SKM-1 treated with dmso at 0.1 percent for 144 hours (cell line): ENCODE measurements around the gene DCAF11.

ENCODE experiments used
- DNase-seq: peaks from one replicate; lab custom pipeline; 2025; ENCODE audit not compliant: unreplicated experiment; lab: John Stamatoyannopoulos, UW

DCAF11 gene

DNA sequence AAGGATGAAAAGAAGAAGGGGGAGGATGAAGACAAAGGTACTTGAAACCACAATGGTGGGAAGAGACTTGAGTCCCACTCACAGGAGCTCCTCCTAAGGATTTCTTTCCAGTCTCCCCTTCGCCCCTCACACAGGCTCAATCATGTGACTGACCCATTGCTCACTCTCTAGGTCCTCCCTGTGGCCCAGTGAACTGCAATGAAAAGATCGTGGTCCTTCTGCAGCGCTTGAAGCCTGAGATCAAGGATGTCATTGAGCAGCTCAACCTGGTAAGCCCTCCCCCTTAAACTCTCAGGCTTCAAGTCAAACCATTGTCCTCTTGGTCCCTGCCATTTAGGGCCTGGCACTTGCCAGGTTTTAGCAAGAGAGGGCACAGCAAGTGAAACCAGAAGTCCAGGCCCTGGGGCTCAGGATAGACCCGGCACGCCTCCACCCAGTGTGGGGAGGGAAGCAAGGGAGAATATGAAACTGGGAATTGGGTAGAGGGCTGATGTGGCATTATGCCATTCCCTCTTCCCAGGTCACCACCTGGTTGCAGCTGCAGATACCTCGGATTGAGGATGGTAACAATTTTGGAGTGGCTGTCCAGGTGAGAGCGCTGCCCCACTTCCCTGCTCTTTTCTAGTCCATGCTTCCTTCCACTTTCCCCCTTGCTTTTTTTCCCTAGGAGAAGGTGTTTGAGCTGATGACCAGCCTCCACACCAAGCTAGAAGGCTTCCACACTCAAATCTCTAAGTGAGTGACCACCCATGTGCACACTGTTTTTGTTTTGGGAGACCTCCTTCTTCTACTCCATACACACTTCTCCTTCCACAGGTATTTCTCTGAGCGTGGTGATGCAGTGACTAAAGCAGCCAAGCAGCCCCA lies 23.2 kb downstream of the DCAF11 start:
- no peak for DNase-seq

DNA sequence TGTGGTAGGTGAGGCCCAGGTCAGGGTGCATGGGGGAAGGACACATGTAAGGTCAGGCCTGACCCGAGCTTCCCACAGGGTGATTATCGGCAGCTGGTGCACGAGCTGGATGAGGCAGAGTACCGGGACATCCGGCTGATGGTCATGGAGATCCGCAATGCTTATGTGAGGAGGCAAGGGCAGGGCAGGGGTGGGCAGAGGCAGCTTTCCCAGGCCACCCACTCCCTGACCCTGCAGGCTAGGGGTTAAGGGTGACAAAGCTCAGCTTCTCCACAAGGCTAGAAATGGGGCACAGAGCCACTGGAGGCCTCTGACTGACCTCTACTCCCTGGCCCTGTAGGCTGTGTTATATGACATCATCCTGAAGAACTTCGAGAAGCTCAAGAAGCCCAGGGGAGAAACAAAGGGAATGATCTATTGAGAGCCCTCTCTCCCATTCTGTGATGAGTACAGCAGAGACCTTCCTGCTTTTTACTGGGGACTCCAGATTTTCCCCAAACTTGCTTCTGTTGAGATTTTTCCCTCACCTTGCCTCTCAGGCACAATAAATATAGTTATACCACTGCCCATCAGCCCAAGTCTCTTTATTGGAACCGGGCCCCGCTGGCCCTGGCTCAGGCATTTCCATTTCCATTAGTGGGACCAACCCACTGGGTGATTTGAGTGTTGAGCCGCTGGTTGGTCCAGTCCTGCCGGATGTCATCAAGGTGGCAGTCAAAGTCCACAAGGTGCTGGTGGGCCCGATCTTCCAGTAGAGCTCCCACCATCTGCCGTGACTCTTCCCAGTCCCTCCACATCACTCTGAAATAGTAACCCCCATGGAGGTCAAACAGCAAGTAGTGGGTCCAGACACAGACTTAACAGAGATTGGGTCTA lies 24.1 kb downstream of the DCAF11 start:
- no peak for DNase-seq

DNA sequence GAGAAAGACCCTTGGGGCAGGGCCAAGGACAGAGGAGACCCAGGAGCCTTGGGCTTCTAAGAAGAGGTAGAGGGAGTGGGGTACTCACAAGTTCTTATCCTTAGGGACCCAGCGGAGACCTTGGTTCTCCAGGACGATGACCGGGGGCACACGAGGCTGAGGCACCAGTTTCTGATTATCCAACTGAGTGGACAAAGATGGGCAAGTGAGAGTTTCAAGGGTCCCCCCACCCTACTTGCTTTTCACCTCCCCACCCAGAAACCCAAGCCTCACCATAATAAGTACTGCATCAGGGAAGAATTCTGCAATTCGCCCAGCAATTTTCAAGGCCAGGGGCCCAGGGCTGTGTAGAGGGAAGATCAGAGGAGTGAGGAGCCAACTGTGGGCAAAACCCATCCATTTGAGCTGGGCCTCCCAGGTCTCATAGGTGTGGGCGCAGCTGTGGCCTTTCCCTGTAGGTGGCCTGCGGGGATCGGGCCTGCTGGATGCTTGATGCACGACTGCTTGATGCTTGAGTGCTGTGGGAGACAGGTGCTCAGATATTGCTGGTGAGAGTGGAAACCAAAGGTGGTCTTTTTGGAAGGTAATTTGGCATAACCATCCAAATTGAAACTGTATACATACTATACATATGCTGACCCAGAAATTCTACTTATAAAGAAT lies 24.8 kb downstream of the DCAF11 start:
- DNase-seq = no peak

- peak; percentile 94 for DNase-seq
Observed at GRCh38 chr14:24141097-24141880, 26.7 kb downstream of the DCAF11 start, which contains the start of gene EMC9. Gene EMC9 (minus strand): TSS chr14:24141591. CDS start chr14:24141304, 287 bp downstream.

DNA sequence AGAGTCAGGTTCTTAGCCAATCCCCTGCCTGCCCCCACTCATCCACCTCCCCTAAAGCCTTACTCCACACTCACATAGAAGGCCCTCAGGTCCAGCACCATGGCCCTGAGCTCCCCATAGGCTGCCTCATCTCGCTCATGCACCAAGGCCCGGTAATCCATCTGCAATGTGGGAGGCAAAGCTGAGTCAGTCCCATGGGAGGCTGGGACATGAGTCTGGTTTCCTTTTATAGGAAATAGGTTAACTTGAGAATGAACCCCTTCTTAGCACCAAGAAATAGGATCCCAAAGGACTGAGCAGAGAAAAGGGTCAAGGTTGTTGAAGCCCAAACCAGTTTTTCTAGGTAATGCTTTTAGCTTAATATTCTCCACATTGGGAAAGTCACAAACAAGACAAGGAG lies 28.9 kb downstream of the DCAF11 start:
- DNase-seq = no peak

DNA sequence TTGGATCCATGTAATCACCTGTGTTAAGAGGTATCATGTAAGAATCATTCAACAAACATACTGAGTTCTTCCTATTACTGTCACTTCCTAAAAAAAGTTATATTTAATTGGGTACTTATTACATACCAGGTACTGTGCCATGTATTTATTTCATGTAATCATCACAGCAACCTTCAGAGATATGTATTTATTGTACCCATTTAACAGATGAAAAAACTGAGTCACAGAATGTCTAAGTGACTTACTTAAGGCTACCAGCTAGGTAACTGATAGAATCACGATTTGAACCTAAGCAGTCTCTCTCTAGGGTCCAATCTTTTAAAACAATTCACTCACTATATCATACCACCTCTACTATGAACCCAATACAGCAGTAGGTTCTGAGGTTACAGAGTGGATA lies 29.9 kb downstream of the DCAF11 start:
- no peak for DNase-seq

- no peak for DNase-seq
Observed at GRCh38 chr14:24145219-24145618, 30.6 kb downstream of the DCAF11 start.

DNA sequence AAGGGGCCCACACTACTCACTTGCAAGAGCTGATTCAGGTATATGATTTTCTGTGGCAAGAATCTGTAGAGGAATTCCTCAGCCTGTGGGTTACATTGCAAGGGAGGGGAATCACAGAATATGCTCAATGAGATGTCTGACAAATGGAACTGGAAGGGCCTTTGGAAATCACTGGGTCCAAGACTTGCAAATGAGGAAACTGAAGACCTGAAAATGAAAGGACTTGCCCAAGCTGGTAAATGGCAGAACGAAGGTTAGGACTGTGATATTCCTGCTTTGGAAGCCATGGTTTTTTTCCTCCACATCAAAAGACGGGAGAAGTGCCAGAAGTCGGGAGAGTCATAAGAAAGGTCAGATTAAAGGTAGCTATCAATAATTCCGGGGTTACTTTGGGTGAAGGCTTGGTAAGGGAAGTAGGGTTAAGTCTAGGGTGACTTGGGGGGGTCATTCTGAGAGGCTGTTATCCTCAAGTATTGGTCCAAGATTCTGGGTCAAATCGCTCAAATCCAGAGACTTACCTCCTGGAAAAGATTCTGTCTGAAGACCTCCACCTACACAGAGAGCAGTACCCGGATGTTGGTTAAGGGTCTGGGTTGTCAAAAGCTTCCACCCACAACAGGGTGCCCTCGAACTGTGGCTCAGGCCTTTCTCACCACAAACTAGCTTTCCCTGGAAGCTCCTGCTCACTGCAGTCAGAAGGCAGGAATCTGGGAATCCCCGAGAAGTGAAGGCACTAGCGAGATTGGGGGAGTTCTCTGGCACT lies 31.3 kb downstream of the DCAF11 start:
- no peak for DNase-seq

GRCh38 chr14:24146453-24146977 lies 31.9 kb downstream of the DCAF11 start, which contains the start of gene PSME2:
Gene PSME2 (minus strand): TSS chr14:24146610. CDS start chr14:24146581, 29 bp downstream.
- DNase-seq = peak; percentile 72

GRCh38 chr14:24146978-24147760 lies 32.6 kb downstream of the DCAF11 start, which contains the start of gene RNF31:
Gene RNF31 (plus strand): TSS chr14:24147498. CDS start chr14:24147699, 201 bp downstream.
- peak; percentile 90 for DNase-seq

DNA sequence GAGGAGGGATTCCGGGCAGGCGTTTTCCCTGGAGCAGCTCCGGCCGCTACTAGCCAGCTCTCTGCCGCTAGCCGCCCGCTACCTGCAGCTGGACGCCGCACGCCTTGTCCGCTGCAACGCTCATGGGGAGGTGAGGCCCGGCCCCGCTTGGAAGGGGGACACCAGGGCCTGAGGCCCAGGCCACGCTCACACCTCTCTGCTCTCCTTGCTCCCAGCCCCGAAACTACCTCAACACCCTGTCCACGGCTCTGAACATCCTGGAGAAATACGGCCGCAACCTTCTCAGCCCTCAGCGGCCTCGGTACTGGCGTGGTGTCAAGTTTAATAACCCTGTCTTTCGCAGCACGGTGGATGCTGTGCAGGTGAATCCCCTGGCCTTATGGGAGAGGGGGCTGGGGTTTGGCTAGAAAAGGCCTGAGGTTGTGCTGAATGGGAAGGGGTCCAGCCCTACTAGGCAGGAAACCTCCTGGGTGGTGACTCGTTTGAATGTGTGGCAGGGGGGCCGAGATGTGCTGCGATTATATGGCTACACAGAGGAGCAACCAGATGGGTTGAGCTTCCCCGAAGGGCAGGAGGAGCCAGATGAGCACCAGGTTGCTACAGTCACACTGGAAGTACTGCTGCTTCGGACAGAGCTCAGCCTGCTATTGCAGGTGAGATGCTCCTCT lies 33.3 kb downstream of the DCAF11 start:
- no peak for DNase-seq

- no peak for DNase-seq
Observed at GRCh38 chr14:24149302-24149969, 34.9 kb downstream of the DCAF11 start.

GRCh38 chr14:24150061-24150460 lies 35.5 kb downstream of the DCAF11 start:
- DNase-seq = no peak

- no peak for DNase-seq
Observed at GRCh38 chr14:24150567-24150966, 36.0 kb downstream of the DCAF11 start.

DNA sequence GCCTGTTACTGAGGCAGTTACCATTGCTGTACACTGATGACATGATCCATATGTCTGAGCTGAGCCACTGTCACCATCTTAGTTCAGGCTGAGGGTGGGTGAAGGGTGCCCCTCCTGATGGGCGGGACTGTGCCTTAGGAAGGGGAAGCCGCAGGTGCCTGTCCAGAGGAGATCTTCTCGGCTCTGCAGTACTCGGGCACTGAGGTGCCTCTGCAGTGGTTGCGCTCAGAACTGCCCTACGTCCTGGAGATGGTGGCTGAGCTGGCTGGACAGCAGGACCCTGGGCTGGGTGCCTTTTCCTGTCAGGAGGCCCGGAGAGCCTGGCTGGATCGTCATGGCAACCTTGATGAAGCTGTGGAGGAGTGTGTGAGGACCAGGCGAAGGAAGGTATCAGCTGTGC lies 36.4 kb downstream of the DCAF11 start:
- no peak for DNase-seq

GRCh38 chr14:24151404-24152080 lies 37.0 kb downstream of the DCAF11 start:
- no peak for DNase-seq

DNA sequence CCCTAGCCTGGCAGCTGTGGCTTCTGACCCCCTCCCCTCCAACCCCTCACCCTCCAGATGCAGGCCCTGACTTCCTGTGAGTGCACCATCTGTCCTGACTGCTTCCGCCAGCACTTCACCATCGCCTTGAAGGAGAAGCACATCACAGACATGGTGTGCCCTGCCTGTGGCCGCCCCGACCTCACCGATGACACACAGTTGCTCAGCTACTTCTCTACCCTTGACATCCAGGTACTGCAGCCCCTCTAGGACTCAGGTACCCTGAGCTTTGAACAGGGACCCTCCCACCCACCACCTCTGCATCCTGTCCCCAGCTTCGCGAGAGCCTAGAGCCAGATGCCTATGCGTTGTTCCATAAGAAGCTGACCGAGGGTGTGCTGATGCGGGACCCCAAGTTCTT lies 40.5 kb downstream of the DCAF11 start:
- no peak for DNase-seq
